ENCODE results near the gene PLA2G5. TPM values are rescaled to one million over a fixed set of nuclear protein-coding genes. Genes with fewer than 3 reads are reported as not detected.

The PLA2G5 gene
- total RNA-seq, 2 donors from 2014 or later, result not detected

DNA sequence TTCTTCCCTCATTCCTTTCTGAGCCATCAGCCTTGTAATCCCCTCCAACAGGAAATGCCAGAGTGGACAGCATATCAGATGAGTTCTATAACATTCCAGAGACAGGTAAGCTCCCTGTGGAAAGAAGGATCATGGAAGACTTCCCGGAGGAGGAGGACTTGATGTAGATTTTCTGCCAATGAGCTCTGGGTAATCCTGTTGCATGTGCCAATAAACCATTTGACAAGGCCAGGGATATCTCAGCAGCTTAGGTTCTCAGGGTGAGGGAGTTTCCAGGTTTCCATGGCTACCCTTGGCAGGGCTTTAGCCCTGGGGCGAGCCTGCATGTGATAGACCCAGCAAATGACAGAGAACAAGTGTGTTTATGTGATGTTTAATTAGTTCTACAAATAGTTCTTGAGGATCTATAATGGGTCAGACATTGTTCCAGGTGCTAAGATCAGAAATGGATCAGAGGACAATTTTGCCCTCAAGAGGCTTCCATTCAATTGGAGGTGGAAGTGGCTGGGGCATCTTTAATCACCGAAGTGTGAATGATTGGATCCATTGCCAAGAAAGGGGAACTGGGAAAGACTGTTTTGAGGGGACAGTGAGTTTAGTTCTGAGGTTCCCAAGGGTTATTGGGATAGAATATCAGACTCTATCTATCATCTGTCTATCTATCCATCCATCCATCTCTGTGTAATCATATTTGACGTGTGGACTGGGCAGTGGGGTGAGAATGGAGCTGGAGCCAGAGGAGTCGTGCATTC is 6.9 kb downstream of the PLA2G5 start:
- Histone ChIP-seq H3K9me3 (ENCODE audit: control insufficient read depth, low read length) (peaks cover 6% of the 10 kb centered on the region), H3K4me1 (ENCODE audit: control insufficient read depth, insufficient read depth, low read length) (no peaks in the 10 kb centered on the region), H3K27me3 (ENCODE audit: control insufficient read depth, insufficient read depth, low read length, poor library complexity, severe bottlenecking) (no peaks in the 10 kb centered on the region), H3K9ac (ENCODE audit: extremely low read depth, low read length, poor library complexity, severe bottlenecking) (no peak overlapping the region), H3K4me3 (ENCODE audit: low read length) (no peak overlapping the region), H3K27ac (ENCODE audit: low read depth, low read length) (no peak overlapping the region), H3K36me3 (ENCODE audit: control insufficient read depth, insufficient read depth, low read length) (no peaks in the 10 kb centered on the region)
- Mint-ChIP-seq H3K9me3 (no peaks in the 10 kb centered on the region), H3K4me1 (peaks cover 14% of the 10 kb centered on the region), H3K27me3 (ENCODE audit: insufficient read depth) (peaks cover 3% of the 10 kb centered on the region), H3K4me3 (no peak overlapping the region), H3K27ac (no peak overlapping the region), H3K36me3 (ENCODE audit: low read depth) (no peaks in the 10 kb centered on the region)
- no peak for DNase-seq
- TF ChIP-seq, protein P1, sequence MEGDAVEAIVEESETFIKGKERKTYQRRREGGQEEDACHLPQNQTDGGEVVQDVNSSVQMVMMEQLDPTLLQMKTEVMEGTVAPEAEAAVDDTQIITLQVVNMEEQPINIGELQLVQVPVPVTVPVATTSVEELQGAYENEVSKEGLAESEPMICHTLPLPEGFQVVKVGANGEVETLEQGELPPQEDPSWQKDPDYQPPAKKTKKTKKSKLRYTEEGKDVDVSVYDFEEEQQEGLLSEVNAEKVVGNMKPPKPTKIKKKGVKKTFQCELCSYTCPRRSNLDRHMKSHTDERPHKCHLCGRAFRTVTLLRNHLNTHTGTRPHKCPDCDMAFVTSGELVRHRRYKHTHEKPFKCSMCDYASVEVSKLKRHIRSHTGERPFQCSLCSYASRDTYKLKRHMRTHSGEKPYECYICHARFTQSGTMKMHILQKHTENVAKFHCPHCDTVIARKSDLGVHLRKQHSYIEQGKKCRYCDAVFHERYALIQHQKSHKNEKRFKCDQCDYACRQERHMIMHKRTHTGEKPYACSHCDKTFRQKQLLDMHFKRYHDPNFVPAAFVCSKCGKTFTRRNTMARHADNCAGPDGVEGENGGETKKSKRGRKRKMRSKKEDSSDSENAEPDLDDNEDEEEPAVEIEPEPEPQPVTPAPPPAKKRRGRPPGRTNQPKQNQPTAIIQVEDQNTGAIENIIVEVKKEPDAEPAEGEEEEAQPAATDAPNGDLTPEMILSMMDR (conservative IDR thresholded peaks at IDR 0.05), result no peak
- 90 to 93% methylated on average over 4 to 5 of the region's 5 CpGs for WGBS, 2 experiments (ENCODE audit: insufficient coverage in 1 of 2, insufficient read length in 1 of 2)

DNA sequence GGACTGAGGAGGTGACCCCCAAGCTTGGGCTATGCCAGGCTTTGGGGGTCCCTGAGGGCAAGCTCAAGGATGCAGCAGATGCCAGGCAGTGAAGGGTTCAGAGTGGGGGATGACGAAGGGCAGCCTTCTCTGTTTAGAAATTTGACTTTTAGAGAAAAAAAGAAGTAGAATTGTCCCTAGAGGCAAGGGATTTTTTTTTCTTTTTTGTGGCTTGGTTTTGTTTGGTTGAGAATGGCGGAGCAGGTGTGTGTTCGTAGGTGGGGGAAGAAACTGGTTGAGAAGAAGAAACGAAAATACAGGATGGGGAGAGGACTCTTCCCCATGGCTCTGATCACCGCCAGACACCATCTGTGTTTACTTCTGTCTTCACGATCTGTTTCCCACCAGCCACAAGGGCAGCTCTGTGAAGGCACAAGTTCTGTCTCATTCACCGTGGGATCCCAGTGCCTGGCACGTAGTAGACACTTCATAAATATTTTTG is 8.2 kb downstream of the PLA2G5 start:
- H3K4me3 ChIP-seq (ENCODE audit: low read length), result no peak overlapping the region
- TF ChIP-seq, protein P1 (conservative IDR thresholded peaks at IDR 0.05), result no peak
- H3K4me1 ChIP-seq (ENCODE audit: control insufficient read depth, insufficient read depth, low read length), result no peaks in the 10 kb centered on the region
- H3K9me3 ChIP-seq (ENCODE audit: control insufficient read depth, low read length), result peaks cover 6% of the 10 kb centered on the region
- no peaks in the 10 kb centered on the region for H3K27me3 ChIP-seq (ENCODE audit: control insufficient read depth, insufficient read depth, low read length, poor library complexity, severe bottlenecking)
- peaks cover 22% of the 10 kb centered on the region for H3K4me1 Mint-ChIP-seq
- no peaks in the 10 kb centered on the region for H3K36me3 ChIP-seq (ENCODE audit: control insufficient read depth, insufficient read depth, low read length)
- no peak for DNase-seq
- H3K27ac Mint-ChIP-seq, result no peak overlapping the region
- H3K9me3 Mint-ChIP-seq, result no peaks in the 10 kb centered on the region
- WGBS, 2 experiments (ENCODE audit: insufficient coverage in 1 of 2, insufficient read length in 1 of 2), result 89% methylated on average over 4 to 8 of the region's 8 CpGs
- H3K9ac ChIP-seq (ENCODE audit: extremely low read depth, low read length, poor library complexity, severe bottlenecking), result no peak overlapping the region
- no peaks in the 10 kb centered on the region for H3K36me3 Mint-ChIP-seq (ENCODE audit: low read depth)
- H3K4me3 Mint-ChIP-seq, result no peak overlapping the region
- peaks cover 3% of the 10 kb centered on the region for H3K27me3 Mint-ChIP-seq (ENCODE audit: insufficient read depth)
- H3K27ac ChIP-seq (ENCODE audit: low read depth, low read length), result no peak overlapping the region

DNA sequence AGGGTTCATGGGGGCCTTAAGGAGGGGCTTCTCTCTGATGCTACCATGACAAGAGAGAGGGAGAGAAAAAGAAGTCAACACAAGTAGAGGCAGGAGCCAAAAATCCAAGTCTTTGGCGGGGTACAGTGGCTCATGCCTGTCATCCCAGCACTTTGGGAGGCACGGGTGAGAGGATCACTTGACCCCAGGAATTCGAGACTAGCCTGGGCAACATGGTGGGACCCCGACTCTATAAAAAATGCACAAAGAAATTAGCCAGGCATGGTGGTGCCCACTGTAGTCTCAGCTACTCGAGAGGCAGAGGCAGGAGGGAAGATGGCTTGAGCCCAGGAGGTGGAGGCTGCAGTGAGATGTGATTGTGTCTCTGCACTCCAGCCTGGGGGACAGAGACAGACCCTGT is 8.7 kb downstream of the PLA2G5 start:
- no peaks in the 10 kb centered on the region for H3K27me3 ChIP-seq (ENCODE audit: control insufficient read depth, insufficient read depth, low read length, poor library complexity, severe bottlenecking)
- H3K9ac ChIP-seq (ENCODE audit: extremely low read depth, low read length, poor library complexity, severe bottlenecking), result no peak overlapping the region

More for the DNA sequence above, 8.7 kb downstream of the PLA2G5 start:
- Mint-ChIP-seq H3K9me3 (no peaks in the 10 kb centered on the region), H3K4me1 (peaks cover 25% of the 10 kb centered on the region), H3K27me3 (ENCODE audit: insufficient read depth) (peaks cover 3% of the 10 kb centered on the region), H3K4me3 (no peak overlapping the region), H3K27ac (no peak overlapping the region), H3K36me3 (ENCODE audit: low read depth) (no peaks in the 10 kb centered on the region)
- Histone ChIP-seq H3K36me3 (ENCODE audit: control insufficient read depth, insufficient read depth, low read length) (no peaks in the 10 kb centered on the region), H3K4me3 (ENCODE audit: low read length) (no peak overlapping the region), H3K27ac (ENCODE audit: low read depth, low read length) (no peak overlapping the region), H3K4me1 (ENCODE audit: control insufficient read depth, insufficient read depth, low read length) (no peaks in the 10 kb centered on the region), H3K9me3 (ENCODE audit: control insufficient read depth, low read length) (peaks cover 6% of the 10 kb centered on the region)
- WGBS, 2 experiments (ENCODE audit: insufficient coverage in 1 of 2, insufficient read length in 1 of 2), result 88 to 92% methylated on average over 3 to 5 of the region's 5 CpGs
- no peak for DNase-seq
- TF ChIP-seq, protein P1 (conservative IDR thresholded peaks at IDR 0.05), result no peak

All from endodermal cell (in vitro differentiated cells).